DND-41 (cell line): Measurements from ENCODE around the gene BICDL1.

ENCODE experiments used
- EZH2 ChIP-seq: IDR thresholded peaks from 3 replicates; pipeline ENCODE4 v1.6.1; 2012; ENCODE audit warnings: borderline replicate concordance, low read depth, mild to moderate bottlenecking, moderate library complexity, low read length, inconsistent platforms; ENCODE audit not compliant: severe bottlenecking
- TF ChIP-seq, protein P1 (sequence below): IDR thresholded peaks from 2 replicates; pipeline ENCODE4 v1.5.1; 2012; ENCODE audit warnings: borderline replicate concordance, low read length, moderate library complexity, mild to moderate bottlenecking; ENCODE audit not compliant: poor library complexity, severe bottlenecking; ENCODE audit errors: extremely low read depth

DNA sequence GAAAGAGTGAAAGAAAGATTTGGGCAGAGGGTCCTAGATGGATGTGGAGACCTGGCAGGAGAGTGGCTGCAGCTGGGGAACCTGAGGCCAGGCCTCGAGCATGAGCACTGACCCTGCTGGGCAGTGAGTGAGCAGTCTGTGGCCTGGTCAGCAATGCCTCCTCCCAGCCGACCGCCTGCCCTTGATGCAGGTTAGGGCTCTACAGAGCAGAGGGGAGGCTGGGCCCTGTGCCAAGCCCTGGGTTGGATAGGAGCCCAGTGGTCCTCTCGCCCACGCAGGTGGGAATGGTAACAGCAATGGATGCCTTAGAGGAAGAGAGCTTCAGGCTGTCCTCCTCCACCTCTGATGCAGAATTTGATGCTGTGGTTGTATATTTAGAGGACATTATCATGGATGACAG, 67.7 kb downstream of the BICDL1 start:
- TF ChIP-seq, protein P1, sequence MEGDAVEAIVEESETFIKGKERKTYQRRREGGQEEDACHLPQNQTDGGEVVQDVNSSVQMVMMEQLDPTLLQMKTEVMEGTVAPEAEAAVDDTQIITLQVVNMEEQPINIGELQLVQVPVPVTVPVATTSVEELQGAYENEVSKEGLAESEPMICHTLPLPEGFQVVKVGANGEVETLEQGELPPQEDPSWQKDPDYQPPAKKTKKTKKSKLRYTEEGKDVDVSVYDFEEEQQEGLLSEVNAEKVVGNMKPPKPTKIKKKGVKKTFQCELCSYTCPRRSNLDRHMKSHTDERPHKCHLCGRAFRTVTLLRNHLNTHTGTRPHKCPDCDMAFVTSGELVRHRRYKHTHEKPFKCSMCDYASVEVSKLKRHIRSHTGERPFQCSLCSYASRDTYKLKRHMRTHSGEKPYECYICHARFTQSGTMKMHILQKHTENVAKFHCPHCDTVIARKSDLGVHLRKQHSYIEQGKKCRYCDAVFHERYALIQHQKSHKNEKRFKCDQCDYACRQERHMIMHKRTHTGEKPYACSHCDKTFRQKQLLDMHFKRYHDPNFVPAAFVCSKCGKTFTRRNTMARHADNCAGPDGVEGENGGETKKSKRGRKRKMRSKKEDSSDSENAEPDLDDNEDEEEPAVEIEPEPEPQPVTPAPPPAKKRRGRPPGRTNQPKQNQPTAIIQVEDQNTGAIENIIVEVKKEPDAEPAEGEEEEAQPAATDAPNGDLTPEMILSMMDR: no peak
- no peak for TF ChIP-seq EZH2
